Tibial nerve (tissue), 4 donors: ENCODE results near the gene USP9X. TPM values are rescaled to one million over a fixed set of nuclear protein-coding genes. Genes with fewer than 3 reads are reported as not detected.
"Not testable (repeated sequence)": the region's sequence is repeated elsewhere in the genome, so short reads cannot be mapped to it uniquely, and the experiment has no call there.

Experiments
- DNase-seq, 2 donors: peaks; one replicate each; pipeline ENCODE4 v3.0.0-alpha.2; 2019; ENCODE audit warnings: low spot score in 2 of 2
- H3K27ac ChIP-seq, 4 donors: fragments of 200-600 bp; sonication (generic) in 3 of 4; one replicate each; pipeline ENCODE4 v1.5.1; 2017 to 2019; ENCODE audit warnings: mild to moderate bottlenecking in 1 of 4
- H3K27me3 ChIP-seq, 2 donors: fragments of 200-600 bp; sonication (generic) in 1 of 2; one replicate each; pipeline versions ENCODE4 v1.5.1 to v1.6.0; 2017 to 2019
- H3K36me3 ChIP-seq, 3 donors: fragments of 200-600 bp; sonication (generic); one replicate each; pipeline ENCODE4 v1.5.1; 2018 to 2019
- H3K4me1 ChIP-seq, 4 donors: fragments of 200-600 bp; sonication (generic) in 3 of 4; one replicate each; pipeline ENCODE4 v1.5.1; 2017 to 2019
- H3K4me3 ChIP-seq, 4 donors: fragments of 200-600 bp; sonication (generic) in 3 of 4; one replicate each; pipeline ENCODE4 v1.5.1; 2017 to 2019; ENCODE audit warnings: mild to moderate bottlenecking in 1 of 4, moderate library complexity in 1 of 4
- H3K9me3 ChIP-seq, 4 donors: fragments of 200-600 bp; sonication (generic) in 3 of 4; one replicate each; pipeline ENCODE4 v1.5.1; 2017 to 2019
- CTCF ChIP-seq, 5 experiments: fragments of 200-600 bp in 3 of 5; fragments of 450-650 bp in 2 of 5; sonication (generic) in 3 of 5; IDR thresholded peaks; one replicate each; pipeline ENCODE4 v1.5.1; 2016 to 2019; ENCODE audit warnings: antibody characterized with exemption in 5 of 5, mild to moderate bottlenecking in 3 of 5, moderate library complexity in 2 of 5
- EP300 ChIP-seq, 2 donors: sonication (generic); formaldehyde crosslinking; IDR thresholded peaks; one replicate each; pipeline ENCODE4 v1.6.1; 2017; ENCODE audit warnings: antibody characterized with exemption in 2 of 2, mild to moderate bottlenecking in 1 of 2
- POLR2A ChIP-seq, 2 donors: fragments of 450-650 bp; IDR thresholded peaks; one replicate each; pipeline ENCODE4 v1.6.1; 2017; ENCODE audit warnings: antibody characterized with exemption in 2 of 2, mild to moderate bottlenecking in 2 of 2, moderate library complexity in 2 of 2
- WGBS, 2 donors: methylation state at CpG; one replicate each; pipeline ENCODE4 v1.1.5; 2018; 5-methylcytosine and 5-hydroxymethylcytosine counted together
- total RNA-seq, 4 donors: library from RNA; depleted of rRNA; stranded (reverse); fragments of >200 nt; gene quantifications; one replicate each; pipeline ENCODE4 v1.1.0, GENCODE V29; 2016

The USP9X gene
- total RNA-seq, 4 donors from 2014 or later = 83.1 to 101 (median 97.2) TPM

DNA sequence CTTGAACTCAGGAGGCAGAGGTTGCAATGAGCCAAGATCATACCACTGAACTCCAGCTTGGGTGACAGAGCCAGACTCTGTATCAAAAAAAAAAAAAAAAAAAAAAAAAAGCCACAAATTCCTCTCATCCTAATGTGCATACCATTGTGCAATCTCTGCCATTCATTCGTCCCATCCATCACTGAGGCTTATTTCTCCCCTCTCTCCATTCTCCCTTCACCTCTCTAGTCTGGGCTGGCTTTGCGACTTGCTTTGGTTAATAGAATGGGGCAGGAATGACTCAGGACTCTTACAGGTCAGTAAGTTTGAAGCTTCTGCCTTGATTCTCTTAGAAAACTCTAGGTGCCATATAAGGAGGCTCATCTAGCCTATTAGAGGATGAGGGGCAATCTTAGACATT is 188.4 kb downstream of the USP9X start:
- Histone ChIP-seq H3K4me3 (no peak overlapping the region), H3K36me3 (no peaks in the 10 kb centered on the region), H3K27me3 (peaks cover 0 to 29% of the 10 kb centered on the region in 2 donors), H3K4me1 (peaks cover 0 to 6% (median 2%) of the 10 kb centered on the region in 4 donors), H3K9me3 (no peaks in the 10 kb centered on the region), H3K27ac (no peak overlapping the region)
- DNase-seq = no peak
- 58 to 71% methylated on average over 2 of the region's 2 CpGs for WGBS, 2 donors
- no peak for TF ChIP-seq EP300 (IDR thresholded peaks at IDR 0.05)
- no peak for TF ChIP-seq POLR2A (IDR thresholded peaks at IDR 0.05)
- no peak for TF ChIP-seq CTCF (IDR thresholded peaks at IDR 0.05)

DNA sequence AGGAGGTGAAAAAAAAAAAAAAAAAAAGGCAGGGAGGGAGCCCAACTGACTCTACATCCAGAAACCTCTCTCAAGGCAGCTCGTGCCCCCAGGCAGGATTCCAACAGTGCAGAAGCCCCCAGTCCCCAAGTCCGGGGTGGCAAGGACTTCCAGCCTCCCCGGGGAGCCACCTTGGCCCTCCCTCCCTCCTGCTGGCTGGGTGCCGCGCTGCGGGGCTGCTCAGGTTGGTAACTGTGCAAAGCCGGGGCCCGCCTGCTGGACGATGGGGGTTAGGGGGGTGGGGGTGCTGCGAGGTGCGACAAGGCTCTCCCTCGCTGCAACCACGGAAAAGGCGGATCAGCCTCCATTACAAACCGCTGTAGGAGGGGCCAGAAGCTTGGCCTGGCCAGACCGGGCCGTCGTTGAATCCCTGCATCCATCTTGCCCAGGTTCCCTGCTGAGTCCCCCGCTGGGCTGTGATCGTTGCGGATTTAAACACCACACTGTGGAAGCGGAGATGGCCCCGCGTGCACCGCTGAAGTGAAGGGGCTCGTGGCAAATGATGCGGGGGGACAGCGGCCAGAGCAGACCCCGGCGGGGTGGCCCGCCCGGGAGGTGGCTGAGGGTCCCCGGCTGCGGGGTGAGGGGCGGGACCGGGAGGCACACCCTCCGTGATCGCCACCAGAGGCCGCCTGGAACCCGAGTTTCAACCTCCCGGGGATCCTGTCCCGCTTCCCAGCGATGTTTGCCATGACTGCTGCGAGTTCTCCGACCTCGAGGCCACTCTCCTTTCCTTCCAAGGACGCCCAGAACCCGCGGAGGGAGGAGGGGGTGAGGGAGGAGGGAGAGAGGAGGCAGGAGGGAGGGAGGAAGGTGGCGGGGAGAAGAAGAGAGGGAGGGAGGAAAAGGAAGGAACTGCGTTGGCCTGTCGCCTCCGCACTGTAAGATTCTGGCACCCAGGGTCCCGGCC is 190.7 kb downstream of the USP9X start:
- Histone ChIP-seq H3K9me3 (no peaks in the 10 kb centered on the region), H3K27me3 (peaks cover 0 to 25% of the 10 kb centered on the region in 2 donors), H3K4me3 (peak overlapping the region; percentile 37 to 58 (median 51)), H3K36me3 (no peaks in the 10 kb centered on the region), H3K27ac (peak overlapping the region in 3 of 4 donors; percentile 38 to 75 (median 47)), H3K4me1 (peaks cover 0 to 6% (median 2%) of the 10 kb centered on the region in 4 donors)
- TF ChIP-seq POLR2A (IDR thresholded peaks at IDR 0.05) (no peak), CTCF (IDR thresholded peaks at IDR 0.05) (peak; percentile 7 to 64 (median 47))
- 0 to 3% methylated on average over 23 to 45 of the region's 54 CpGs for WGBS, 2 donors
- DNase-seq = peak; percentile 22 to 23

DNA sequence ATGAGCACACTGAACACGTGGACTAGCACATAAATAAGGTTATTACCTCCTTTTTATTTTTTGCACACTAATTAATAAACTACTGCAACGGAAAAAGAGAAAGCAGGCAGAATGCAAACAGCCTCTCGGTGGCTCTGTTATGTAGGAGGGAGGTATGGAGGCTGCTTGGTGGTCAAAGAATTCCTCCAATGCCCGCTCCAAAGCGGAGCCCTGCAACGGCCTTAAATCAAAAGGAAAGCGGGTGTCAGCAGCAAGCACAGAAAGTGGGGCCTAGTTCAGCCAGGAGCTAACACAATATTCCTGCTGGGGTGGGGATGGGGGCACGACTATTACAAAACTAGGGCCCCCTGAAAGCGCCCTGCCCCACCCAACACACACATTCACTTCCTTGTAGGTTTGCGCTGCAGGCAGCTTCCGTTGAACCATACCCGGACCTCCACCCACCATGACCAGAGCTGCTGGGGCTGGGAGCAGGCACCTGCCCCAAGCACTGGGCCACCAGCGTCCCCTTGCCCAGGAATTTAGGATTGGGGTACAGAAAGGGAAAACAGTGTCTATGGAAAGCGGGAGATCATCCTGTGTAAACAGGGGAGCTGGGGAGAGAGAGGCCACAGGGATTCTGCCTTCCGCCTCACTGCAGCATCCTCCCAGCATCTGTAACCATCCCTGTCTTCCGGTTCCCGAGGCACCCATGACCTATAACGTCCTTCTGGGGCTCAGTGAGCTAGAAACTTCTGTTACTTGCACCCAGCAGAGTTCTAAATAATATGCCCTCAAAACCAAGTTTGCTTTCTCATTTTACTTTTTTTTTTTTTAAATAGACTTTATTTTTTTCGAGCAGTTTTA is 191.6 kb downstream of the USP9X start:
- H3K36me3 ChIP-seq = no peaks in the 10 kb centered on the region
- H3K27ac ChIP-seq = peak overlapping the region in 3 of 4 donors; percentile 38 to 75 (median 47)
- TF ChIP-seq EP300 (IDR thresholded peaks at IDR 0.05) (no peak), POLR2A (IDR thresholded peaks at IDR 0.05) (no peak), CTCF (IDR thresholded peaks at IDR 0.05) (no peak)
- H3K27me3 ChIP-seq = peaks cover 0 to 25% of the 10 kb centered on the region in 2 donors
- H3K9me3 ChIP-seq = no peaks in the 10 kb centered on the region
- H3K4me3 ChIP-seq = peak overlapping the region; percentile 37 to 58 (median 51)
- H3K4me1 ChIP-seq = peaks cover 0 to 6% (median 2%) of the 10 kb centered on the region in 4 donors
- 27 to 28% methylated on average over 14 to 19 of the region's 19 CpGs for WGBS, 2 donors
- DNase-seq = no peak

DNA sequence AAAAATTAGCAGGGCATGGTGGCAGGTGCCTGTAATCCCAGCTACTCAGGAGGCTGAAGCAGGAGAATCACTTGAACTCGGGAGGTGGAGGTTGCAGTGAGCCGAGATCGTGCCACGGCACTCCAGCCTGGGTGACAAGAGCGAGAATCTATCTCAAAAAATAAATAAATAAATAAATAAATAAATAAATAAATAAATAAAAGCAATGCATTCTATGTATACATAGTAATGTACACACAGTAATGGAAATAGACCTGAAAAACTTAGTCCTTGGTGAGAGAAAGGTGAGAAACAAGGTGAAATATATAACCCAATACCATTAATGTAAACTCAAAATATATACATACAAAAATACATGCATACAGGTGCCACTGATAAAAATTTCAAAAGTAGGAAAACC is 197.1 kb downstream of the USP9X start:
- not testable (repeated sequence) for H3K36me3 ChIP-seq, H3K27me3 ChIP-seq, H3K27ac ChIP-seq, H3K4me3 ChIP-seq, DNase-seq, H3K9me3 ChIP-seq, H3K4me1 ChIP-seq
- WGBS, 2 donors = 94 to 98% methylated on average over 5 of the region's 5 CpGs

- WGBS, 2 donors = 93% methylated on average over 19 of the region's 21 CpGs; no CpG with 5 or more reads in 1 of the 2 donors
- DNase-seq, H3K4me1 ChIP-seq, H3K9me3 ChIP-seq, H3K27ac ChIP-seq, H3K4me3 ChIP-seq, H3K36me3 ChIP-seq, H3K27me3 ChIP-seq: not testable (repeated sequence)
Observed at GRCh38 chrX:41285928-41286327, 200.7 kb downstream of the USP9X start.

Other genes with a start within 250 kb of the USP9X start
- gene DDX3X, start 248.7 kb downstream of the USP9X start, total RNA-seq = 100 to 1,000 TPM; 123 to 171 (median 148) TPM